NCI-H146 treated with DMSO at 0.1 percent for 48 hours (cell line): Measurements from ENCODE around the gene KCNB1.

Experiments
- DNase-seq: peaks from one replicate; lab custom pipeline; 2025; ENCODE audit not compliant: unreplicated experiment; lab: John Stamatoyannopoulos, UW

Gene KCNB1

GRCh38 chr20:49501917-49502316, 19.4 kb upstream of the KCNB1 start:
- DNase-seq = no peak

- DNase-seq = no peak
These were observed 14.9 kb upstream of the KCNB1 start for GRCh38 chr20:49497398-49497669.

GRCh38 chr20:49496553-49497397, 14.3 kb upstream of the KCNB1 start:
- DNase-seq = no peak

- DNase-seq = no peak
These were observed 13.6 kb upstream of the KCNB1 start for GRCh38 chr20:49496043-49496442.

- no peak for DNase-seq
These were observed 8.2 kb upstream of the KCNB1 start for GRCh38 chr20:49490689-49491088.

GRCh38 chr20:49489688-49490087, 7.2 kb upstream of the KCNB1 start:
- no peak for DNase-seq

GRCh38 chr20:49486064-49486463, 3.6 kb upstream of the KCNB1 start:
- DNase-seq = no peak

- no peak for DNase-seq
These were observed 3.1 kb upstream of the KCNB1 start for GRCh38 chr20:49485563-49485962.

- peak; percentile 55 for DNase-seq
These were observed 2.0 kb upstream of the KCNB1 start for GRCh38 chr20:49484180-49485140.

- DNase-seq = no peak
These were observed 1.2 kb upstream of the KCNB1 start for GRCh38 chr20:49483696-49484123.

- DNase-seq = no peak
These were observed 689 bp upstream of the KCNB1 start for GRCh38 chr20:49483018-49483695.

GRCh38 chr20:49482173-49482572, 295 bp downstream of the KCNB1 start:
- no peak for DNase-seq

- DNase-seq = no peak
These were observed 1.4 kb downstream of the KCNB1 start for GRCh38 chr20:49481116-49481515.

- no peak for DNase-seq
These were observed 2.2 kb downstream of the KCNB1 start for GRCh38 chr20:49480236-49480635.

- DNase-seq = no peak
These were observed 2.7 kb downstream of the KCNB1 start for GRCh38 chr20:49479785-49480184.

GRCh38 chr20:49478754-49479689, 3.4 kb downstream of the KCNB1 start:
- DNase-seq = no peak

- DNase-seq = no peak
These were observed 4.2 kb downstream of the KCNB1 start for GRCh38 chr20:49478266-49478665.

GRCh38 chr20:49477200-49477599, 5.3 kb downstream of the KCNB1 start:
- DNase-seq = no peak

GRCh38 chr20:49476016-49476355, 6.5 kb downstream of the KCNB1 start:
- DNase-seq = no peak

- no peak for DNase-seq
These were observed 7.0 kb downstream of the KCNB1 start for GRCh38 chr20:49475292-49476015.
